NB4 (cell line): ENCODE measurements around the gene ZNF764.

ENCODE experiments used
- DNase-seq: peaks from one replicate; pipeline ENCODE4 v3.0.0; 2010; ENCODE audit warnings: low read depth
- H3K4me3 ChIP-seq: one replicate; pipeline ENCODE4 v1.5.1; 2011; ENCODE audit warnings: mild to moderate bottlenecking, low read depth, low read length, moderate library complexity
- MYC ChIP-seq: IDR thresholded peaks from 2 replicates; pipeline ENCODE4 v1.6.1; 2011; ENCODE audit warnings: low read depth, low read length
- POLR2A ChIP-seq: IDR thresholded peaks from 2 replicates; pipeline ENCODE4 v1.6.1; 2011; ENCODE audit warnings: mild to moderate bottlenecking; ENCODE audit not compliant: insufficient read length; ENCODE audit errors: extremely low read depth
- TF ChIP-seq, protein P1 (sequence below): IDR thresholded peaks from one replicate; pipeline ENCODE4 v1.5.1; 2012; ENCODE audit warnings: low read depth, low read length
- TF ChIP-seq, protein P2 (sequence below): IDR thresholded peaks from 2 replicates; pipeline ENCODE4 v1.6.1; 2011; ENCODE audit warnings: low read depth, low read length

ZNF764 gene

GRCh38 chr16:30519120-30520049, 38.8 kb downstream of the ZNF764 start:
- no peak for DNase-seq
- no peak overlapping the region for H3K4me3 ChIP-seq
- TF ChIP-seq, protein P1, sequence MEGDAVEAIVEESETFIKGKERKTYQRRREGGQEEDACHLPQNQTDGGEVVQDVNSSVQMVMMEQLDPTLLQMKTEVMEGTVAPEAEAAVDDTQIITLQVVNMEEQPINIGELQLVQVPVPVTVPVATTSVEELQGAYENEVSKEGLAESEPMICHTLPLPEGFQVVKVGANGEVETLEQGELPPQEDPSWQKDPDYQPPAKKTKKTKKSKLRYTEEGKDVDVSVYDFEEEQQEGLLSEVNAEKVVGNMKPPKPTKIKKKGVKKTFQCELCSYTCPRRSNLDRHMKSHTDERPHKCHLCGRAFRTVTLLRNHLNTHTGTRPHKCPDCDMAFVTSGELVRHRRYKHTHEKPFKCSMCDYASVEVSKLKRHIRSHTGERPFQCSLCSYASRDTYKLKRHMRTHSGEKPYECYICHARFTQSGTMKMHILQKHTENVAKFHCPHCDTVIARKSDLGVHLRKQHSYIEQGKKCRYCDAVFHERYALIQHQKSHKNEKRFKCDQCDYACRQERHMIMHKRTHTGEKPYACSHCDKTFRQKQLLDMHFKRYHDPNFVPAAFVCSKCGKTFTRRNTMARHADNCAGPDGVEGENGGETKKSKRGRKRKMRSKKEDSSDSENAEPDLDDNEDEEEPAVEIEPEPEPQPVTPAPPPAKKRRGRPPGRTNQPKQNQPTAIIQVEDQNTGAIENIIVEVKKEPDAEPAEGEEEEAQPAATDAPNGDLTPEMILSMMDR: no peak
- no peak for TF ChIP-seq MYC
- TF ChIP-seq, protein P2, sequence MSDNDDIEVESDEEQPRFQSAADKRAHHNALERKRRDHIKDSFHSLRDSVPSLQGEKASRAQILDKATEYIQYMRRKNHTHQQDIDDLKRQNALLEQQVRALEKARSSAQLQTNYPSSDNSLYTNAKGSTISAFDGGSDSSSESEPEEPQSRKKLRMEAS: no peak
- TF ChIP-seq POLR2A: no peak

DNA sequence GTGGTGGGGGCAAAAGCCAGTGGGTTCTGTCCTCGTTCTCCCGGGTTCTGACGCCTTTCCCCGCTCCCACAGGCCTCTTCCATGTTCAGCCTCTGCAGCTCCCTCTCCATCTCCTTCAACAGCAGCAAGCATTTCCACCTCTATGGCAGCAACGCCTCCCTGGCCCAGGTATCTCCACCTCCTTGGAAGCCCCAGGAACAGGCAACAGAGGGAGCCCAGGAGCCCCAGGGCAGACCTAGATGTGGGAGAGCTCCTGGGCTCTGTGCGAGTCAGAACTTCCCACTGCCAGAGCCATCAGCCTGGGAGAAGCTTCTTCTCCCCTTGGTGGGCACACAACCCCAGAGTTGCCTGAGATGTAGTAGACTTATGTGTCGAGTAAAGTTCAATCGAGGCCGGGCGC, 39.6 kb downstream of the ZNF764 start:
- TF ChIP-seq POLR2A (no peak), MYC (no peak)
- TF ChIP-seq, protein P1: no peak
- TF ChIP-seq, protein P2: no peak
- no peak for DNase-seq
- no peak overlapping the region for H3K4me3 ChIP-seq

DNA sequence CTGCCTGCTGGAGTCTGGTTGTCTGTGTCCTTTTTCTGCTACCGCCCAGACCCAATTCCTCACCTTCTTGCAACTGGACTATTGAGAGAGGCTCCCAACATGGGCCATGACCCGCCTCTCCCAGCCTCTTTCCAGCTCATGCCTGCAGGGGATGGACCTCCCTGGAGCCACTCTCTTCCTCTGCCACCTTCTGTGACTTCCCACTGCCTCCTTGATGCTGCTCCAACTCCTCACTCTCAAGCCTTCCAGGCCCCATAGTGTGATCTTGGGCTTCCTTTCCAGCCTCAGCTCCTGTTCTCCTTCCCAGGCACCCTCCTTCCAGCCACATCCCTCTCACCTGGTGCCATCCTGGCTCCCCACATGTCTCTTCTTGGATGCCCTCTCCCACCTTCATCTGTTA, 42.9 kb downstream of the ZNF764 start:
- no peak for DNase-seq
- TF ChIP-seq POLR2A (no peak), MYC (no peak)
- TF ChIP-seq, protein P2: no peak
- TF ChIP-seq, protein P1: no peak

DNA sequence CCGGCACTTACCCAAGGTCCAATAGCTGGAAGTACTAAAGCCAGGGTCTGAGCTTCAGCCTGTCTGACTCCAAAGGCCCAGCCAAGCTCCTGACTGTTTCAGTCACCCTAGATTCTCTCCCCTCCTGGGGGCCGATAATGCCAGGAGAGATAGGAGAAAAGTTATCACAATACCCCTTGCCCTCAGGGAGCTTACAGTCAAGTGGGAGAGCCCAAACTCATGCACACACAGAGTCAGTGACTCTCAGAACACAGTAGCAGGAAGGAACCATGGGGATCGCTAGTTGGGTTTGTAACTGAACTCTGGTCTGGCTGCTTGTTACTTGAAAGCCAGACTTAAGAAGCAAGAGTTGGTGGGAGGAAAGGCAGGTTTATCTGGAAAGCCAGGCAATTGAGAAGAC, 46.7 kb downstream of the ZNF764 start:
- no peak for DNase-seq
- H3K4me3 ChIP-seq: no peak overlapping the region
- TF ChIP-seq, protein P2: no peak
- TF ChIP-seq, protein P1: no peak
- no peak for TF ChIP-seq MYC
- TF ChIP-seq POLR2A: no peak

More for the DNA sequence above, 42.9 kb downstream of the ZNF764 start:
- no peak overlapping the region for H3K4me3 ChIP-seq

- DNase-seq: no peak
- no peak overlapping the region for H3K4me3 ChIP-seq
- TF ChIP-seq, protein P1: no peak
- TF ChIP-seq MYC: no peak
- TF ChIP-seq, protein P2: no peak
- TF ChIP-seq POLR2A: no peak
These were observed 47.7 kb downstream of the ZNF764 start for GRCh38 chr16:30510376-30510938.
